ENCODE results near the gene GFOD2.

DNA sequence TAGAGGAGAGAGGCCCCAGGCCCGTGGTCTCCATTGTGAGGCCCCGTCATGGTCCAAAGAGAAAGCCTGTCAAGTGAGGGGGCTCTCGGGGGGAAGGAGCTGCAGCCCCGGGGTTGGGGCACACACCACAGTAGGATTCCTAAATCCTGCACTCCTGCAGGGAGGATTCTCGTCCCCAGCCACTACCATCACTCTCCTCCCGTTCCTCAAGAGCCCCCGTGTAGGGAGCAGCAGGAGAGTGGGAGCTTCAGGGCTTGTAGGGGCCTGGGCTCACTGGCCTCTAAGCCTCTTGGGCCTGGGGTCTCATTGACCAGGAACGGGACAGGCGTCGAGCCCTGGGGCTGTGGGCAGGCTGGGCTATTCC, 51.7 kb downstream of the GFOD2 start:
- no peak for TF ChIP-seq TAF1 (IDR thresholded peaks at IDR 0.05; ENCODE audit: low read depth, low read length)
- TF ChIP-seq PHF8 (conservative IDR thresholded peaks at IDR 0.05; ENCODE audit: low read depth, low read length) = no peak
- no peak for TF ChIP-seq POLR2AphosphoS5 (IDR thresholded peaks at IDR 0.05; ENCODE audit: low read depth, low read length)
- no peak for TF ChIP-seq EZH2 (IDR thresholded peaks at IDR 0.05; ENCODE audit: low read depth, low read length, severe bottlenecking)
- TF ChIP-seq, protein P1, sequence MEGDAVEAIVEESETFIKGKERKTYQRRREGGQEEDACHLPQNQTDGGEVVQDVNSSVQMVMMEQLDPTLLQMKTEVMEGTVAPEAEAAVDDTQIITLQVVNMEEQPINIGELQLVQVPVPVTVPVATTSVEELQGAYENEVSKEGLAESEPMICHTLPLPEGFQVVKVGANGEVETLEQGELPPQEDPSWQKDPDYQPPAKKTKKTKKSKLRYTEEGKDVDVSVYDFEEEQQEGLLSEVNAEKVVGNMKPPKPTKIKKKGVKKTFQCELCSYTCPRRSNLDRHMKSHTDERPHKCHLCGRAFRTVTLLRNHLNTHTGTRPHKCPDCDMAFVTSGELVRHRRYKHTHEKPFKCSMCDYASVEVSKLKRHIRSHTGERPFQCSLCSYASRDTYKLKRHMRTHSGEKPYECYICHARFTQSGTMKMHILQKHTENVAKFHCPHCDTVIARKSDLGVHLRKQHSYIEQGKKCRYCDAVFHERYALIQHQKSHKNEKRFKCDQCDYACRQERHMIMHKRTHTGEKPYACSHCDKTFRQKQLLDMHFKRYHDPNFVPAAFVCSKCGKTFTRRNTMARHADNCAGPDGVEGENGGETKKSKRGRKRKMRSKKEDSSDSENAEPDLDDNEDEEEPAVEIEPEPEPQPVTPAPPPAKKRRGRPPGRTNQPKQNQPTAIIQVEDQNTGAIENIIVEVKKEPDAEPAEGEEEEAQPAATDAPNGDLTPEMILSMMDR (IDR thresholded peaks at IDR 0.05; ENCODE audit: control extremely low read depth in 1 of 3, insufficient read depth in 1 of 3, low read depth in 1 of 3, low read length in 3 of 3) = no peak
- no peak for TF ChIP-seq HDAC2 (IDR thresholded peaks at IDR 0.05; ENCODE audit: borderline replicate concordance in 1 of 2, low read depth in 2 of 2, low read length in 2 of 2)
- TF ChIP-seq SUZ12 (IDR thresholded peaks at IDR 0.05; ENCODE audit: low read length) = no peak

Data from H1 (cell line).